ENCODE results near the gene TMEM63B.
"Not testable (repeated sequence)": the region's sequence is repeated elsewhere in the genome, so short reads cannot be mapped to it uniquely, and the experiment has no call there.

Gene TMEM63B

GRCh38 chr6:44117397-44118128 lies 9.8 kb upstream of the TMEM63B start:
- no peak for DNase-seq (ENCODE audit: low read depth)

DNA sequence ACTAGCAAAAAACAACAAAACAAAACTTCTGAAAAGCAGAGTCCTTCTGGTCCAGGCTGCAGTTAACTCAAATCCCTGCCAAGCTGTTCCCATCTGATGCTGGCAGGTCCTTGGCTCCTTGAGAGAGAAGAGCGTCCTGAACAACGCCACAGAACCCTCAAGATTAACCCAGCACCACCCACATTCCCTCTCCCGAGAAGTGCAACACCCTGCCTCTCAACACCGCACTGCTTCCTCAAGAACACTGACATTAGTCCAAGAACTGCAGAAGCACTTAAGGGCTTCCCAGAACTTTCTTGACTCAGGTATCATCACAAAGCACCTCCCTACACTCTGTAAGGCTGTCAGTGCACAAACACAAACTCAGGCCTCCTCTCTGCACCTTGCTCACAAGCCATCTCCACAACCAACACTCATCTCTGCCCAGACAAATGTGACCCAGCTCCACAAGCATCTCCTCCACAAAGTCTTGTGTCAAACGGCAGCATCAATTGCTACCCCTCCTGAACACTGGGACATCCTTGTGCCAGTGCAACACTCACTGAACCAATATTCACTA lies 7.6 kb upstream of the TMEM63B start:
- no peak for DNase-seq (ENCODE audit: low read depth)

GRCh38 chr6:44120692-44121443 lies 6.5 kb upstream of the TMEM63B start:
- DNase-seq (ENCODE audit: low read depth): no peak

- no peak for DNase-seq (ENCODE audit: low read depth)
Observed at GRCh38 chr6:44122801-44123200, 4.6 kb upstream of the TMEM63B start.

DNA sequence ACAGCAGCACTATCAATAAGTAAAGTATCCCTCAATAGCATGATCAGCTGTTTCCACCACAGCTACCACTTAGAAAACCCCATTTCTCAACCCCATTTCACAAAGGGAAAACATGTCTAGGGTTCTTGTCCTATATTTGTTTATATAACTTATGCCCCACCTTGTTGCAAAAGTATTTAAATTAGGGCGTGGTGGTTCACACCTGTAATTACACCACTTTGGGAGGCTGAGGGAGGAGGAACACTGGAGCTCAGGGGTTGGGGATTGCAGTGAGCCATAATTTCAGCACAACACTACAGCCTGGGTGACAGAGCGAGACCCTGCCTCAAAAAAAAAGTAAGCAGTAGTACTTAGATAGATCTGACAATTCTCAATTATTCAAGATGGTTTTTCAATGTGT lies 3.8 kb upstream of the TMEM63B start:
- DNase-seq (ENCODE audit: low read depth): no peak

DNA sequence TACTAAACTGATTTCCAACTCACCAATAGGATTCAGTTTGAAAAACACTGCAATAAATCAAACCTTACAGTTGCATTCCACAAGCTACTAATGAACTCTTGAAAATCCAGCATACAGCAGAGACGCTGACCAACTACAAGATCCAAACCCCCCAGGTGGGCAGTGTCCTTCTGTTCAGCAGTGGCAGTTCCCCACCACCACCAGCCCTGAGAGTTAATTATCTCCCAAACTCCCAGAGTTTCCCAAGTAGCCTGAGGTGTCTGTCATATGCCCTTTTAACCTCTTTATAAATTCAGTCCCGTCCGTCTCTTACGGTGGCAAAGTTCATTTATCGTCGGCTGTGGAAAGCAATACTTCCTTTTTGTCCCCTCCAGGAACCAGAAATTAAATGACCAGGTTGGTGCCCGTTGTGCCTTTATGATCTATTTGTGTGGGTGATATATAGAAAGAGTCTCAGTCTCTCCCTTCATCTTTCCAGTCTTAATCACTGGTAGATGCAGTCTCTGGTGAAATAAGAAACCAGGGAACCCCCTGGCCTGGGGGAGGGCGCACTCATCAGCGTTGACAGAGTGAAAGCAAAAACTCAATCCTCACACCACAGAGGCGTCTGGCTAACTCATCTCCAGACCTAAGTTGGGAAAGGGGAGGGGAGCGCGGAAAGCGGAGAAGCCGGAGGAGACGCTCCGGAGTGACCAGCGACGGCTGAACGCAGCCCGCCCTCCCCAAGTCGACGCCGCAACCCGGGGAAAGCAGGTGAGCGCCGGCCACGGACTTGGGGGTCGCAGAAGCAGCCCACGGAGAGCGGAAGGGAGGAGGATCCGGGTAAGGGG lies 819 bp upstream of the TMEM63B start:
- peak; percentile 74 for DNase-seq (ENCODE audit: low read depth)

- DNase-seq (ENCODE audit: low read depth): no peak
Observed at GRCh38 chr6:44128020-44128917, 915 bp downstream of the TMEM63B start.

DNA sequence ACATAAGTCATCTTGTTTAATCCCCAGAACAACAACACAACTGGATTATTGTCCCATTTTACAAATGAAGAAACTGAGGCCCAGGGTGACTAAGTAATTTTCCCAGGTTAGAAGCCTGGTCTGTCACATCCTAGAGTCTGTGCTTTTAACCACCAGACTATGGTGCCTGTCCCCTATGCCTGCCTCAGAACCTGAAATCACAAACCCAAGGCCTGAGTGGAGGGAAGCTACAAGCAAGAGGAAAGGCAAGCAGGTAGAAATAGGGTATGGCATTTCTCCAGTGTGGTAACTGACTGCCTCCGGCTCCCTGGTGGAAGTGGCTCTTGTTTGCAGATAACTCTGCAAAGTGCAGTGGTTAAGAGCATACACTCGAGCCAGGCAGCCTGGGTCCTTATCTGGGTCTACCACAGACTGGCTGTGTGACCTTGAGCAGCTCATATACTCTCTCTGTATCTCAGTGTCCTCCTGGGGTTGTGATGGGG lies 2.5 kb downstream of the TMEM63B start:
- no peak for DNase-seq (ENCODE audit: low read depth)

- no peak for DNase-seq (ENCODE audit: low read depth)
Observed at GRCh38 chr6:44131892-44132291, 4.5 kb downstream of the TMEM63B start.

DNA sequence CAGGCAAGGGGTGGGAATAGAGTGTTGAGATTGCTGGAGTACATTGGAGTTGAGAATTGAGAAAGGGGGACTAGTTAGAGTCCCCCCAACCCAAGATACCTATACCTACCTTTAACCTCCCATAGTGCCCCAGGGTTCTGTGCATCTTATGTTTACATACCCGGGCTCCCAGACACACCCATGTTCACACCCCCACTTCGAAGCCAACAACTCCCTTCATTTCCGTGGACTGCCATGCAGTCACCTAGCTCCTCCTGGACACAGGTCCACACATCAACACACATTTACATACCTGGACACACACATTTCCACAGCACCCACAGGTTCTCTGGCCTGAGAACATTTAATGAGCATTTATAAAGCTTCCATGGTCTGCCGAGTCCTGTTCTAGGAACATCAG lies 5.1 kb downstream of the TMEM63B start:
- DNase-seq (ENCODE audit: low read depth): no peak

DNA sequence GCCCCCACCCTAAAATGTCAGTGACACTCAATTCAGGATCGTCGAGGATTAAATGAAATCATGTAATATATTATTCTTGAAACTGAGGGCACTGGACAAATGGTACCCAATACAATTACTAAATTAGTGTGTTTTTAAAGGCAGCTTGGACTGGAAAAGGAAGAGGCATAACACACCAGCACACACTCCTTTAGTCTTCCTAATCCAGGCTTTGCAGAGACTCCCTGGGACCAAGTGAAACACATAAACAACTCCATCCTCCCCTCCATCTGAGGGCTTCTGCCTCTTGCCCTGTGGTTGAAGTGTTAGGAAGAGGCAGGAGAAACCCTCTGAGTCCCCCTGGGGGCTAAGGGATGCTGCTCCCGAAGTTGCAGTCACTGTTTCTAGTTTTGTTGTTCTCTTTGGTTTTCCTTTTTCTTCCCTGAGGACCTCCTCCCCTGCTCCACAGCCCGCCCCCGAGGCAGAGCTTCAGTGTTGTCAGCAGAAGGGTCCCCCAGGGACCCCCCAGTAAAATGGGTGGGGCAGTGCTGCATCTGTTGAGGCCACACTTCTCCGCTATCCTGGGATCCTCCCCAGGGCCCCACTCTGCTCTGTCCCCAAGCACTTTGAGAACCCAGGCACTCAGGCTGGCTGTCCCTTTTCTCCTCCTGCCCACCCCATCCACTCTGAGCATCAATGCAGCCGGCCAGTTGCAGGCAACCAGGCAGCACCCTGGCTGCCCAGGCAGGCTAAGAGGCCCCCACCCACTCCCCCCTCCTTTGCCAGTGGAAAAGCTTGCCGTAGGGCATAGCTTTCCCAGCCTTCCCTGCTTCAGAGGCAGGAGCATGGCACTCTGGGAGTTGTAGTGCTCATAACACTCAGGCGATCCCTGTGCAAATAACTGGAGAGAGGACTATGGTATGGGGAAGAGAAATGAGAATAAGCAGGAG lies 5.9 kb downstream of the TMEM63B start:
- no peak for DNase-seq (ENCODE audit: low read depth)

DNA sequence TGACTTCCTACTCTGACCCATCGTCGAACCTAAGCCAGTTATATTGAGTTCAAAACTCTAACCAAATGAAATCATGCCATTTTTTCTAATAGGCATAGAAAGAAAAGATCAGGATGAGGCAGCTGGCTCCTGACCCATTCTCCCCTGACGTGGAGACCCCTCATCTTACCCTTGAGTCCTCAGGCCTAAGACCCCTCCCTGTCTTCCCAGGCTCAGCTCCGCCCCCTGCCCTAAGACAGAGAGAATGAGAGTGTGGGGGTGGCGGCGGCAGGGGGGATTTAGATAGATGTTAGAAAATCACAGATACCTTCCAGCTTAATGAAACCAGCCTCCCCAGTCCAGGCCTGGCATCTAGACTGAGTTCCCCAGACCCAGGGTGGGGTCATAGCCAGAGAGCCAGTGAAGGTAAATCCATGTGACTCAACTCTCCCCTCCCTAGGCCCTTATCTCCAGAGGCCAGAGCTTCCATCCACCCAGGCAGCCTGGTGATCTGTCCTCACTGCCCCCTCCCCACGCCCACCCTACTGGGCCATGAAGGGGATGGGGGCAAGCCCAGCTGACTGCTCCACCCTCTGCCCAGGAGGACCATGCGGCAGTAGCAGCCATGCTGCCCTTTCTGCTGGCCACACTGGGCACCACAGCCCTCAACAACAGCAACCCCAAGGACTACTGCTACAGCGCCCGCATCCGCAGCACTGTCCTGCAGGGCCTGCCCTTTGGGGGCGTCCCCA lies 6.8 kb downstream of the TMEM63B start:
- no peak for DNase-seq (ENCODE audit: low read depth)

GRCh38 chr6:44135173-44135758 lies 7.9 kb downstream of the TMEM63B start:
- DNase-seq (ENCODE audit: low read depth): no peak

GRCh38 chr6:44135875-44136274 lies 8.5 kb downstream of the TMEM63B start:
- DNase-seq (ENCODE audit: low read depth): no peak

- no peak for DNase-seq (ENCODE audit: low read depth)
Observed at GRCh38 chr6:44138717-44139350, 11.5 kb downstream of the TMEM63B start.

- no peak for DNase-seq (ENCODE audit: low read depth)
Observed at GRCh38 chr6:44139351-44139743, 12.0 kb downstream of the TMEM63B start.

DNA sequence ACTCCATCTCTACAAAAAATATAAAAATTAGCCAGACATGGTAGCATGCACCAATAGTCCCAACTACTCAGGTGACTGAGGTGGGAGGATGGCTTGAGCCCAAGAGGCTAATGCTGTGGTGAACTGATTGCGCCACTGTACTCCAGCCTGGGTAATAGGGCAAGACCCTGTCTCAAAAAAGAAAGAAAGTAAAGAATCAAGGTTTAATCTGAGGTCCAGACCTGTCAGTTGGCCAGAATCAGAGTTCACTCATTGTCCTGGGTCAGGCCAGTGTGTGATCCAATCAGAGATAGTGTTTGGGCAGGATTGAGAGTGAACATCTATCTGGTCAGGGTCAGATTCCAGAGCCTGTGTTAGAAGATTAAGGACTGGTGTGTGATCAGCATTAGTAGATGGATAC lies 15.5 kb downstream of the TMEM63B start:
- DNase-seq (ENCODE audit: low read depth): no peak

GRCh38 chr6:44143731-44144130 lies 16.4 kb downstream of the TMEM63B start:
- DNase-seq (ENCODE audit: low read depth): no peak

DNA sequence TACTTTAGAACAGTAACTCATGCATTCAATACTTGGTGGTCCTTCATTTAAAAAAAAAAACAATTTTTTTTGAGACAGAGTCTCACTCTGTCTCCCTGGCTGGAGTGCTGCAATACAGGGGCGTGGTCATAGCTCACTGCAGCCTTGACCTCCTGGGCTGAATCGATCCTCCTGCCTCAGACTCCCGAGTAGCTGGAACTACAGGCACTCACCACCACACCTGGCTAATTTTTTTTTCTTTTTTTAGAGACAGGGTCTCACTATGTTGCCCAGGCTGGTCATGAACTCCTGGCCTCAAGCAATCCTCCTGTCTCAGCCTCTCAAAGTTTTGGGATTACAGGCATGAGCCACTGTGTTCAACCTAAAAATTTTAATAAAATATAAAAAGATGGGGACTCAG lies 17.2 kb downstream of the TMEM63B start:
- DNase-seq (ENCODE audit: low read depth): not testable (repeated sequence)

Measured in stimulated activated CD4-positive, alpha-beta T cell treated with anti-CD3 and anti-CD28 coated beads, Interleukin-2, amount 100 ng/mL, for 4 hours (primary cell).